Measurements from ENCODE around the gene BRSK2. TPM values are rescaled to one million over a fixed set of nuclear protein-coding genes. Genes with fewer than 3 reads are reported as not detected.
"Not testable (repeated sequence)": the region's sequence is repeated elsewhere in the genome, so short reads cannot be mapped to it uniquely, and the experiment has no call there.

BRSK2 gene
- total RNA-seq (2014; rRNA removed; shearing (Covaris generic)) = not detected in 2 replicates

DNA sequence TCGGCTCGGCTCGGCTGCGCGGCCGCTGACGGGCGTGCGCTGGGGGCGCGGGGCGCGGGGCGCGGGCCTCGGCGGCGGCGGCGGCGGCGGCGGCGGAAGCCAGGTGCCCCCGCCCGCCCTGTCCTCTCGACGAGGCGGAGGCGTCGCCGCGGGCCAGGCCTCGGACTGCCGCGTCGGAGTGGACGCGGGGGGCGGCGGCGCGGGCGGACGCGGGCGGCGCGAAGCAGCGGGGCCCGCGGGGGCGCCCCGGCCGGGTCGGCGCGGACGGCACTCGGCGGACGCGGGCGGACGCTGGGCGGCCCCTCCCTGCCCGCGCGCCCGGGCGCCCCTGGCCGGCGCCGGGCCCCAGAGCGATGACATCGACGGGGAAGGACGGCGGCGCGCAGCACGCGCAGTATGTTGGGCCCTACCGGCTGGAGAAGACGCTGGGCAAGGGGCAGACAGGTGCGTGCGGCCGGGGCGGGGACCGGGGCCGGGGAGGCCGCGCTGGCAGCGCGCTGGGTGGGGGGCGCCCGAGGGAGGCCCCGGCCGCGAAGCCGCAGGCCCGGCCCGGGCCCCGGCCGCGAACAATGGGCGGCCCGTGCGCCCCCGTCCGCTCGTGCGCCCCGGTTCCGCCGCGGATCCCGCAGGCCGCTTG, at the start of gene BRSK2:
BRSK2 (plus strand) TSS at position 3 of the 637 bp plus-strand sequence; CDS start at position 354, 351 bp downstream.
- no peak for DNase-seq (ENCODE audit: low read depth)

DNA sequence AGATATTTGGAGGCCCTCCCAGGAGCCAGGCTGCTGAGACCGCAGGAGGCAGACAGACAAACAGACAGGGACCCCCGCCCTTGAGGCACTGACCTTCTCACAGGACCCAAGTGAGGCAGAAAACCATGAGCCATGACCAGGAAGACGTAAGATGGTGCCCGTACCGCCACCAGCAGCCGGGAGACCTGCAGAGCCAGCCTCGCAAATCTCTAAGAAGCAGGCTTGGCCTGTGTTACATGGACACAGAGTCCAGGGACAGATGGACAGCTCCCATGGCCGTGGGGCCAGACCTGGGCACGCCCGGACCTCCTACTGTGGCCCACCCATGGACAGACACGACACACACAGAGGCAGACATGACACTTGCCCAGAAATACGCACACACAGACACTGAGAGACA, 49.6 kb upstream of the BRSK2 start:
- DNase-seq (ENCODE audit: low read depth) = no peak

DNA sequence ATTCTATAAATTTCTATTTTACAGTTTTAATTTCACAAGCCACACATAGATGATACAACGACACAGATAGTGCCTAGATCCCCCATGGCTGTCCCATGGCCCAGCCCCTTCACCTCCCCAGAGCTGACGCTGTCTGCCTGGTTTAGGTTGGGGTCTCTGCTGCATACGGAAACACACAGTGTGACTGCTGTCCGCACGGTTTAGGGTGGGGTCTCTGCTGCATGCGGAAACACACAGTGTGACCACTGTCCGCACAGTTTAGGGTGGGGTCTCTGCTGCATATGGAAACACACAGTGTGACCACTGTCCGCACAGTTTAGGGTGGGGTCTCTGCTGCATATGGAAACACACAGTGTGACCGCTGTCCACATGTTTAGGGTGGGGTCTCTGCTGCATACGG, 48.5 kb upstream of the BRSK2 start:
- DNase-seq (ENCODE audit: low read depth) = not testable (repeated sequence)

DNA sequence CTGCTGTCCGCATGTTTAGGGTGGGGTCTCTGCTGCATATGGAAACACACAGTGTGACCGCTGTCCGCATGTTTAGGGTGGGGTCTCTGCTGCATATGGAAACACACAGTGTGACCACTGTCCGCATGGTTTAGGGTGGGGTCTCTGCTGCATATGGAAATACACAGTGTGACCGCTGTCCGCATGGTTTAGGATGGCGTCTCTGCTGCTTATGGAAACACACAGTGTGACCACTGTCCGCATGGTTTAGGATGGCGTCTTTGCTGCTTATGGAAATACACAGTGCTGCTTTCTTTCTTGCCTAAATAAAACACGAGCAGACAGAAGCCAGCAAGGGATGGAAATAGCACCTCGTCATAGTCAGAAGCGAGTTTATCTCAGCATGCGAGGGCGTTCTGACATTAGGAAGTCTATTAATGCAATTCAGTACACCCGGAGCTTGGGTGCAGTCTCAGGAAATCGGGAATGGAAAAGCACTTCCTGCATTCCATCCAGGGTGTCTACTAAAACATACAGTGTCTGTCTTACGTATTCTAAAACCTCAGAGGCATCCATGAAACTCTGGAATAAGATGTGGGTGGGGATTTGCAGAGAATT, 47.7 kb upstream of the BRSK2 start:
- DNase-seq (ENCODE audit: low read depth) = peak; percentile 52

DNA sequence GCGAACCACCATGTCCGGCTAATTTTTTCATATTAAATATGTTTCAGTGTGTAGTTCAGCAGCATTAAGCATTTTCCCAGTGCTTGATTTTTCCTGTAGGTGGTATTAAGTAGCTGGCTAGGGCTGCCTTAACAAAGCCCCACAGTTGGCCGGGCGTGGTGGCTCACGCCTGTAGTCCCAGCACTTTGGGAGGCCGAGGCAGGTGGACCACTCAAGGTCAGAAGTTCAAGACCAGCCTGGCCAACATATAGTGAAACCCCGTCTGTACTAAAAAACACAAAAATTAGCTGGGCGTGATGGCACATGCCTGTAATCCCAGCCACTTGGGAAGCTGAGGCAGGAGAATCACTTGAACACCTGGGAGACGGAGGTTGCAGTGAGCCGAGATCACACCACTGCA, 46.8 kb upstream of the BRSK2 start:
- DNase-seq (ENCODE audit: low read depth) = no peak

DNA sequence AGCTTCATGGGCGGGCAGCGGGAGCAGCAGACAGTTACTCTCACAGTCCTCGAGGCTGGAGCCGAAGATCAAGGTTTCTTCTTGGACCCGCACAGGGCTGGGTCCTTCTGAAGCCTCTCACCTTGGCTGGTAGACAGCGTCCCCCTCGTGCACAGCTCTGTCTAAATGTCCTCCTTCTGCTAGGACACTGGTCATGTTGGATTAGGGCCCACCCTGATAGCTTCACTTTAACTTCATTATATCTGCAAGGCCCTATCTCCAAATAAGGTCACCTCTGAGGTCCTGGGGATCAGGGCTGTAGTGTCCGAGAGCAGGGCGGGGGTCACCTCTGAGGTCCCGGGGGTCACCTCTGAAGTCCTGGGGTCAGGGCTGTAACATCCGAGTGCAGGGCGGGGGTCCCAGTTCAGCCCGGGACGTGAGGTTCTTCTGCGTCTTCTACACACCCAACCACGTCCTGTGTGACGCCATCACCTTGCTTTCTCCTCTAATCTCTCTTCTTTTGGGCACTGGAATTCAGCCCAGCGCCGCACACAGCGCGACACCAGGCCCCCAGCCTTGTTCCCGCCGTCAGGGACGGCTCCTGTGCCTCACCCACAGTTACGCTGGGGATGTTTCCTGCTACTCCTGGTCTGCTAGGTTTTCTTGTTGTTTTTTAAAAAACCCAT, 46.2 kb upstream of the BRSK2 start:
- no peak for DNase-seq (ENCODE audit: low read depth)

DNA sequence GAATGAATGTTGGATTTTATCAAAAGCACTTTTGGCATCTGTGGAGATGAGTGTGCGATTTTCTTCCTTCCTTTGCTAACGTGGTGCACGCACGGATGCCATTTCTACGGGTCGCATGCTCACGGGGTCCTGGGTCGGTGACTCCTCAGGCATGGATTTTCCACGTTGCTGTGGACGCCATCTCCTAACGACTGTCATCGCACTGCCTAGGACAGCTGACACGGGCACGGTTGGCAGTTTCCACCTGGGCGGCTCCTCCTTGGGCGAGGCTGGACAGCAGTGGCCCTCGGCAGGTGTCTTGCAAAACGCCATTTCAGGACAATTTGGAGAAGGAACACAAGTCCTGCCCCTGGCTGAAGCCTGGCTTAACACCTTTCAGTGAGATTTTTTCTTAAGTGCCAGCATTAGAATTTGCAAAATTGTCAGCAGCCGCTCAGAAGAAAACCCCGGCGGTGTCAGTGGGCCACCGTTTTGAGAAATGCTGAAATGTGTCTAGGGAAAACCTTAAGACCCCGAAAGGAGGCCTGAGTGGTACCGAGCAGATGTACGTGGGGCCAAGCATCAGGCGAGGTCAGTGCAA, 45.6 kb upstream of the BRSK2 start:
- no peak for DNase-seq (ENCODE audit: low read depth)

DNA sequence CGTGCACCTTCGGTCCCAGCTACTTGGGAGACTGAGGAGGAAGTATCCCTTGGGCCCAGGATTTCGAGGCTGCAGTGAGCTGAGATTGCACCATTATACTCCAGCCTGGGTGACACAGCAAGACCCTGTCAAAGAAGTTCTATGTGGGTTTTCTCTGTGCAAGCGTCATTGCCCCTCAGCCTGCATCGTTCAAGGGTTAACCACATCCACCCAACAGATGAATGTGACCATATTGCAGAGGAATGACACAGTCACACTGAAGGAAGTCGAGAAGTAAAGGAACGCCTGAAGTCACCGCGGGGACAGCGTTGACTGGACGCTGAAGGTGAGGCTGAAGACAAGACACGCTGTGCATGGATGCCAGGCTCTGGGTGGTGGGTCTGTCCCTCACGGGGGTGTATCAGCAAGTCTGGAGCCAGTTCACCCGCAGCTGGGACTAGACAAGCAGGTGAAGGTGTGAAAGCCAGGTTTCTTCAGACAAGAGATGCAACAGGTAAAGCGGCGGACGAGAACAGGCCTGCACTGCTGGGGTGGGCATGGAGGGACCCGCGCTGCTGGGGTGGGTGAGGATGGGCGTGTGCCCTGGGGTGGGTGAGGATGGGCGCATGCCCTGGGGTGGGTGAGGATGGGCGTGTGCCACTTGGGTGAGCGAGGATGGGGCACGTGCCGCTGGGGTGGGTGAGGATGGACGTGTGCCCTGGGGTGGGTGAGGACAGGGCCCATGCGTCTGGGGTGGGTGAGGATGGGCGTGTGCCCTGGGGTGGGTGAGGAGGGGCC, 43.8 kb upstream of the BRSK2 start:
- no peak for DNase-seq (ENCODE audit: low read depth)

DNA sequence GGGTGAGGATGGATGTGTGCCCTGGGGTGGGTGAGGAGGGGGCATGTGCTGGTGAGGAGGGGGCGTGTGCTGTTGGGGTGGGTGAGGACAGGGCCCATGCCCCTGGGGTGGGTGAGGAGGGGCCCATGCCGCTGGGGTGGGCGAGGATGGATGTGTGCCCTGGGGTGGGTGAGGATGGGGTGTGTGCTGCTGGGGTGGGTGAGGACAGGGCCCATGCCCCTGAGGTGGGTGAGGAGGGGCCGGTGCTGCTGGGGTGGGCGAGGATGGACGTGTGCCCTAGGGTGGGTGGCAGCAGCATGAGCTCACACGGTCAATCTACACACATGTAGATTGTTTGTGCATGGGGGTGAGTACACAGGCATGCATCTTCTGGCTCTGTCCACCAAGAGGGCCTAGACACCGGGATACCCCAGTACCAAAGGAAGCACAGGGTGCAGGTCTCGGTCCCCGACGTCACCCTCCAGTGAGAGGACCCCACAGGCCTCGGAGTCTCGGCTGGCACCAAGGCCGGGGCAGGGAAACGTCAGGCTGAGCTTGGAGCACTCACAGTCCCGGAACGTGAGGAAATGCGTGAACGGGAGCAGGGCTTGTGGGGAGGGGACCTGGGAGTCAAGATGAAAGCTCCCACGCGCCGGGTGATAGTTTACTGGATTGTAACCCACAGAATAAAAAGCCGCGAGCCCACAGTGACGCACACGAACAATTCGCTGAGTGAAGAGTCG, 42.9 kb upstream of the BRSK2 start:
- DNase-seq (ENCODE audit: low read depth) = no peak

DNA sequence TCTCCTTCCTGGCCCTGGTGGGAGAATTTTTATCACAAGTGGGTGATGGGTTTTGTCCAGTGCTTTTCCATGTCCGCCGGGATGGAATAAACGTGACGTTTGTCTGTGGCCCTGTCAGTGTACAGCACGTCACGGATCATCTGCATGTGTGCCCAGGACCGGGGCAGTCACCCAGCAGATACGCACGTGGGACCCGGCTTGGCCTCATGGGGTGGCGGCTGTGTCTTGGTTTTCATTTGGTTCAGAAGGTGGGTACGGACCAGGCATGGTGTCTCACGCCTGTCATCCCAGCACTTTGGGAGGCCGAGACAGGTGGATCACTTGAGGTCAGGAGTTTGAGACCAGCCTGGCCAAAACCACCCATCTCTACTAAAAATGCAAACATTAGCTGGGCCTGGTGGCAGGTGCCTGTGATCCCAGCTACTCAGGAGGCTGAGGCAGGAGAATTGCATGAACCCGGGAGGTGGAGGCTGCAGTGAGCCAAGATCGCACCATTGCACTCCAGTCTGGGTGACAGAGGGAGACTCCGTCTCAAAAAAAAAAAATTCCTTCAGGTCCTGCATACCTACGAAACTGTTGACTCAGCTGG, 42.2 kb upstream of the BRSK2 start:
- not testable (repeated sequence) for DNase-seq (ENCODE audit: low read depth)

DNA sequence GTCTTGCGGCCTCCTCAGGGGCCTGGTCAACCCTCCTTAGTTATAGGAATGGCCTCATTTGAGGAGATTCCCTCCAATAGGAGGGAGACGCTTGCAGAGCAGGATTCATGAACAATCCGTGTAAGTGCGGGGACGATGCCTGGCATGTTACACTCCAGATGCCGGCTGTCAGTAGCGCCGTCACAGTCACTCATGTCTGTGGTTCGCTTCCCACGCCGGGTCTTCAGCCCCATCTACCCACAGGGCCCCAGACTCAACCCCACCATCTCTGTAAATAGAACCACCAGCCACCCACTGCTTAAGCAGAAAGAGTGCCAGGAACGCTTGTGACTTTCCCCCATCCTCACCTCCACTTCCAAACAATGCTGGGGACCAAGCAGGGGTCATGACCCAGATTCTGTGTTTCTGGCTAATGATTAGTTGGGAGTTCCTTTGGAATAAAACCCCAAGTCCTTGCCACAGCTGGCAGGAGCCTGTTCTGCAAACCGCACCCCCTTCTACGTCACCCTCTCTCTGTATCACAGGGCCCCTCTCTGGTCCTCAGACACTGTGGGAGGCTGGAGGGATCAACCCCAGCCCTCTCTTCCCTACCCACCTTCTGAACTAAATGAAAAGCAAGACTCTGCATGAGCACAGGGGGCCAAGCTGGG, 41.5 kb upstream of the BRSK2 start:
- no peak for DNase-seq (ENCODE audit: low read depth)

DNA sequence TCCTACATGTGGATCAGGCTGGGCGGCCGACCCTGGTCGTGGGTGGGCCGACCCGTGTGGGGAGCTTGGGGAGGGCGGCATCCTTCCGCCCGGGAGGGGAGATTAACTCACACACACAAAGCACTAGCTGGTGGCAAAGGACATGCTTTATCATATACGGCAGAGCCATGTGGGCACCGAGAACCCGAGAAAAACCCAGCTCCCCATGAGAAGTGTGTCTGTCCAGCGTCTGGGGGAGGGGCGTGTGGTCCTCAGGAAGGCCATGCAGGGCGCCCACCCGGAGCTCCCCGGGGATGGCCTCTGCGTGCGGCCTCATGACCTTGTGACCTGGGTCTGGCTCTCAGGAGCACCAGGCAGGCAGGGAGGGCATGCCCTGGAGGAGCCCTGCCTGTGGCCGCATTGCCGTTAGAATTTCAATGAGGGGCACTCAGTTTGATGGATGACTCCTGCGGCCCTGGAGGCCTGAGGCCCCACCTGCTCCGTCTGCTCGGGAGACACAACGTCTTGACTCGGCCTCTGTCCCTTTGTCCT, 40.9 kb upstream of the BRSK2 start:
- no peak for DNase-seq (ENCODE audit: low read depth)

DNA sequence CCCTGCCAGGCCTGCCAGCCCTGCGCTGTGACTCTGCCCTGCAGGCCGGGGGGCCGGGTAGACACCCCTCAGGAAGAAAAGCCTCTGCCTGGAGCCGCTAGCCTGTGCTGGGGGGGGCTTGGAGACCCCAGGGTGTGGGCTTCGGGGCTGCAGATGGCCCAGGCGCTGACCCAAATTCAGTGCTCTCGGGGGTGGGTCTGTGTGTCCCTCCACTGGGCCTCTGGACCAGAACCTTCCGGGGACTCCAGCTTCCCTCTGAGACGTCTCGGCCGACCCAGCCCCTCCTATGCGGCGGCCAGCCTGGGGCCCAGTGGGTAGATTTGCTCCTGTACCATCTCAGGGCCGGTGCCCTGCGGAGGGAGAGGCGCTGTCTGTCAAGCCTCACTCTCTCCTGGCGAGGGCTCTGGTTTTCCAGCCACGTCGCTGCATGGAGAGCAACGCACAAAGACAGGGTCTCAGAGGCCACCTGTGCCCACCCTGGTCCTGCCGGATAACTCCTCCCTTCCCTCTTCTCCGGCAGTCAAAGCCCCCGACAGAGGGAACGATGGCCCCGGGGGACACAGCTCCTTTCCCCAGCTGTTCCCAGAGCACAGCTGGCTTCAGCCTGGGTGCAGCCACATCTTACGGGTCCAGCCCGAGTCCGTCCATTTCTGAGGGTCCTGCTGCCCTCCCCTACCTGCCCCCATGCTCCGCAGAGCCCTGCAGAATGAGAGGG, 40.2 kb upstream of the BRSK2 start:
- no peak for DNase-seq (ENCODE audit: low read depth)

DNA sequence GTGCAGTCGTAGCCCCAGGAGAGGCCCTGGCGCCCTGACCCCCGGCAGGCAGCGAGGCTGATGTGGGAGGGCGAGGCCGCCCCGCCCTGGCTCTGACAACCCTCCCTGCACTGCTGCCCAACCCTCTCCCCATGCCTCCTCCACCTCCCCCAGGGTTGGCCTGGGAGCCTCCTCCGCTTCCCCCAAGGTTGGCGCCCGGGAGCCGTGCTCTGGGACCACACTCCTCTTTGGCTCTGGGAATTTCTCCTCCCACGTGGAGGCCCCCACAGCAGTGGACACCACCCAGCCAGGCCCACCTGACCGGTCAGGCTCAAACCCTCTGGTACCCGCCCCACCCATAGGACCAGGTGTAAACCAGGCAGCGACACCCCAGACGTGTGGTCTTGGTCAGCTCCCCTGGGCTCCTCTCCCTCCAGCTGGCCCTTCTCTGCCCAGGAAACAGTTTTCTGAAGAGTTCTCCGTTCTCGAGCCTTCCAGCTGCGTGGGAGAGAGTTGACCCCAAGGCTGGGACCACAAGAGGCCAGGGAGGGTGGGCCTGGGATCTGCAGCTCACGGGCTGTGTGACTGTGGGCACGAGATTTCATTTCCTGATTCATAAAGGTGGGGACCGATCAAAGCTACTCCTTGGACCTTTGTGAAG, 39.5 kb upstream of the BRSK2 start:
- no peak for DNase-seq (ENCODE audit: low read depth)

DNA sequence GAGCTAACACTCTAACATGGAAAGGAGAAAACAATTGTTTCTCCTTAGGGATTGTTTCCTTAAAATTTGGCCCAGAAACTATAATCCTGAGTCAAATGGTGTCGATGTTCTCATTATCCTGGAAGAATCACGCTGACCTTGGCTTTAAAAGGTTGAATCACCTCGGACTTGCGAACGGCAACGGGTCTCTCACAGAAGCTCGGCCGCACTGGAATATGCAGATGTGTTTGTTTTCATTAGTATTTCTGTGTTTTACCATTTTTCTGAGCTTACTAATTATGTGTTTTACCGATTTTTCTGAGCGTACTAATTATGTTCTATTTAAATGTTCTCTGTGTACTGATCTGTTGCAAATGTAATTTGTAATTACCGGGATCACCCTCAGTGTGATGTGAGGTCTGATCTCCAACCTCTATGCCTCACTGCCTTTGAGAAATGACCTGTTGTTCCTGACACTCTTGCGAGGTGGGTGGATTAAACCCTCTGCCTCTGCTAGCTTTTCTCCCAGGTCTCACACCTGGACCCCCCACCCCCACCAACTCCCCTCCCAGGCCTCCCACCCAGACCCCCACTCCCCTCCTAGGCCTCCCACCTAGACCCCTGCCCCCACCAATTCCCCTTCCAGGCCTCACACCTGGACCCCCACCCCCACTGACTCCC, 38.3 kb upstream of the BRSK2 start:
- peak; percentile 9 for DNase-seq (ENCODE audit: low read depth)

DNA sequence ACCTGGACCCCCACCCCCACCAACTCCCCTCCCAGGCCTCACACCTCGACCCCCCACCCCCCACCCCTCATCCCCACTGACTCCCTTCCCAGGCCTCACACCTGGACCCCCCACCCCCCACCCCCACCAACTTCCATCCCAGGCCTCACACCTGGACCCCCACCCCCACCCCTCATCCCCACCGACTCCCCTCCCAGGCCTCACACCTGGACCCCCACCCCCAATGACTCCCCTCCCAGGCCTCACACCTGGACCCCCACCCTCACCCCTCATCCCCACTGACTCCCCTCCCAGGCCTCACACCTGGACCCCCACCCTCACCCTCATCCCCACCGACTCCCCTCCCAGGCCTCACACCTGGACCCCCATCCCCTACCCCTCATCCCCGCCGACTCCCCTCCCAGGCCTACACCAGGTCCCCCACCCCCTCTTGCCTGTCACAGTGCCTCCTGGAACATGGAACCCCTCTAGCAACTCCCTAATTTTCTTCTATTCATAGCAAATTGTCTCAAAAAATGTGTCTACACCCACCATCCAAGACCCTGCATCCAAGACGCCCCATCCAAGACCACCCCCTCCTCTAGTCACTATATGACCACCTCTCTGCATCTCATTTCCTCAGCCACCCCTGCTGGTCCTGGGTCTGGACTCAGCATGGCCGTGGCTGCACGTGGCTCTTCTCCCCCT, 36.9 kb upstream of the BRSK2 start:
- DNase-seq (ENCODE audit: low read depth) = no peak

DNA sequence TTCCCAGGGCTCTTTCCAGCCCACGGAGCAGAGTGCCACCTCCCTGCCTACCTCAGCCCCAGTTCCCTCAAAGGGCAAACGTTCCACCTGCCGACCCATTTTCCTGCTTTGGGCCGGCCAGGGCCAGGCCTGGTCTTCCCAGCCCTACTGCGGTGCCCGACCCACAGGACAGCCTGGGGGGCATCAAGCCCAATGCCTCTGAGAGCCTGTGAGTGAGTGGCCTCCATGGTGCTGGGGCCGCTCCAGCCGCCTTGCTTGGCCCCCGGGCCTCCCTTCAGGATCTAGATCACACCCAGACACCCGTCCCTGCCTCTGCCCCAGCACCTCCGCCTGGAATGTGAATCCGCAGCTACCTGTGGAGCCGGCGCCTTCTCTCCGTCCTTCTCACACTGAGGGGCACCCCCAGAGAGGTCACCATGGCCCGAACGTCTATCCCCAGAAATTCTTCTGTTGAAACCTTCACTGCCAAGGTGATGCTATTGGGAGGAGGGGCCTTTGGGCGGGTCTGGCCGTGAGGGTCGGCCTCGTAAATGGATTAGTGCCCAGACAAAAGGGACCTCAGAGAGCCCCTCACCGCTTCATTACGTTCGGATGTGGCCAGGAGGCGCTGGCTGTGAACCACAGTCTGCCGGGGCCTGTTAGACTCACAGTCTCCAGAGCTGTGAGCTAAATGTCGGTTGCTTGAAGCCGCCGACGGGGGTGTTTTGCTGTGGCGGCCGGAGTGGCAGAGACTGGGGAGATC, 36.2 kb upstream of the BRSK2 start:
- DNase-seq (ENCODE audit: low read depth) = no peak

Data from RPMI7951 (cell line).